Osteocyte (in vitro differentiated cells): Measurements from ENCODE around the gene PROK1. TPM values are rescaled to one million over a fixed set of nuclear protein-coding genes. Genes with fewer than 3 reads are reported as not detected.

Experiments
- DNase-seq: peaks from one replicate; pipeline ENCODE4 v3.0.0; 2021; ENCODE audit warnings: mixed read lengths; ENCODE audit not compliant: unreplicated experiment; ENCODE audit errors: extremely low spot score
- H3K27ac Mint-ChIP-seq: one replicate; pipeline ENCODE4 v1.8.0; 2021; ENCODE audit warnings: mild to moderate bottlenecking, mixed read lengths; ENCODE audit not compliant: unreplicated experiment
- H3K27me3 Mint-ChIP-seq: one replicate; pipeline ENCODE4 v1.8.0; 2021; ENCODE audit warnings: mixed read lengths; ENCODE audit not compliant: unreplicated experiment
- H3K36me3 Mint-ChIP-seq: one replicate; pipeline ENCODE4 v1.8.0; 2021; ENCODE audit warnings: mixed read lengths; ENCODE audit not compliant: unreplicated experiment
- H3K4me1 Mint-ChIP-seq: one replicate; pipeline ENCODE4 v1.8.0; 2021; ENCODE audit warnings: mixed read lengths; ENCODE audit not compliant: unreplicated experiment
- H3K4me3 Mint-ChIP-seq: one replicate; pipeline ENCODE4 v1.8.0; 2021; ENCODE audit warnings: mild to moderate bottlenecking, moderate library complexity, mixed read lengths; ENCODE audit not compliant: unreplicated experiment
- H3K9me3 Mint-ChIP-seq: one replicate; pipeline ENCODE4 v1.8.0; 2021; ENCODE audit warnings: mixed read lengths; ENCODE audit not compliant: unreplicated experiment
- CTCF ChIP-seq: fragments of 200-600 bp; sonication (generic); IDR thresholded peaks from 2 replicates; pipeline ENCODE4 v1.5.0; 2021; ENCODE audit warnings: antibody characterized with exemption, mild to moderate bottlenecking, moderate library complexity
- total RNA-seq: library from RNA; stranded (reverse); gene quantifications from 2 replicates; pipeline ENCODE4 v1.2.1, GENCODE V29; 2021

The PROK1 gene
- total RNA-seq, 1 donor from 2014 or later: not detected

DNA sequence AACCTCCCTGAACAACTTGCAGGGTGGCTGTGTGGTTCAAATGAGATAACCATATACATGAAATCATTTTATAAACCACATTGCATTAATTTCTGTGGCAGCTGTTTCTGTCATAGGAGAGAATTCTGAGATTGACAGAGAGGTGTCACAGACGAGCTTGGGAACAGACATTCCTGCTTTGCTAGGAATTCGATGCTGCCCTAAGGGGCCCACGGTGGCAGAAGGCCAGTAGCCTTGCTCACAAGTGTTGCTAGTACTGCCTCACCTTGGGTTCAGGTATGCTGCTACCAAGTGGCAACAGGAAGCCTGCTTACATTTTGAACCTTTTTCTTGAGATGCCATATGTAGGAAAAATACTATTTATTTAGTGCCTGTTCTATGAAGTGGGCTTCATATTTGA is 54.6 kb downstream of the PROK1 start:
- H3K4me1 Mint-ChIP-seq: no peaks in the 10 kb centered on the region
- H3K27ac Mint-ChIP-seq: no peak overlapping the region
- no peak for DNase-seq
- H3K4me3 Mint-ChIP-seq: no peak overlapping the region
- peaks cover 23% of the 10 kb centered on the region for H3K27me3 Mint-ChIP-seq
- H3K36me3 Mint-ChIP-seq: no peaks in the 10 kb centered on the region
- no peak for TF ChIP-seq CTCF
- H3K9me3 Mint-ChIP-seq: no peaks in the 10 kb centered on the region

DNA sequence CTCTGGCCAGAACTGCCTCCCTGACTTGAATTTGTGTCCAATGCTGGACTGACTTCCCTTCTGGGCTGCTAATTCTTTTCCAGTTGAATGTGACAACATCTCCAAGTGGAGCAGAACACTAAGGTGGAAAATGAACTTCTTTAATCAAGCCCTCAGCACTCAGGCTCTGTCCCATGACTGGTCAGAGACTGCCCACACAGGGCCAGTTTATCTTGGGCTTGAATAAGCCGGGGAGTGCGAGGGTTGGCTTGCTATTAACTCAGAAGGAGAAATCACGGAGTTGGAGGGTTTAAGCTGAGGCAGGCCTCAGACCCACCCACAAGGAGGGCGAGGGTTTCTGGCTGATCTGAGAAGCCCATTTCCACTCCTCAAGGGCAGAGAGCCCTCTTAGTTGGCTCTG is 55.6 kb downstream of the PROK1 start:
- Mint-ChIP-seq H3K27me3 (peaks cover 23% of the 10 kb centered on the region), H3K4me1 (no peaks in the 10 kb centered on the region), H3K4me3 (no peak overlapping the region), H3K27ac (no peak overlapping the region), H3K36me3 (no peaks in the 10 kb centered on the region), H3K9me3 (no peaks in the 10 kb centered on the region)
- no peak for TF ChIP-seq CTCF
- no peak for DNase-seq

Other genes starting within 250 kb of the PROK1 start
- gene KCNC4, start 240.8 kb upstream of the PROK1 start, total RNA-seq: 1.1 and 2.0 TPM in 2 replicates
- 26.3 and 27.8 TPM in 2 replicates for gene RBM15, start 111.8 kb upstream of the PROK1 start, total RNA-seq
- gene SLC16A4, start 60.1 kb upstream of the PROK1 start, total RNA-seq: 25.8 and 26.3 TPM in 2 replicates
- gene LAMTOR5, start 43.5 kb upstream of the PROK1 start, total RNA-seq: 125 and 127 TPM in 2 replicates
- gene KCNA10, start 68.0 kb downstream of the PROK1 start, total RNA-seq: not detected in 2 replicates
- 0.05 TPM in 1 of 2 replicates, not detected in the other for gene KCNA2, start 155.2 kb downstream of the PROK1 start, total RNA-seq
- gene KCNA3, start 223.8 kb downstream of the PROK1 start, total RNA-seq: not detected in 2 replicates